NCI-H187 (cell line): ENCODE results near the gene POLD4.
"Not testable (repeated sequence)": the region's sequence is repeated elsewhere in the genome, so short reads cannot be mapped to it uniquely, and the experiment has no call there.

Experiments used
- DNase-seq, 2 experiments: peaks; one replicate each; lab custom pipeline; 2025; lab: John Stamatoyannopoulos, UW

Gene POLD4

GRCh38 chr11:67354075-67355022 lies 1.0 kb upstream of the POLD4 start:
- DNase-seq, result no peak

DNA sequence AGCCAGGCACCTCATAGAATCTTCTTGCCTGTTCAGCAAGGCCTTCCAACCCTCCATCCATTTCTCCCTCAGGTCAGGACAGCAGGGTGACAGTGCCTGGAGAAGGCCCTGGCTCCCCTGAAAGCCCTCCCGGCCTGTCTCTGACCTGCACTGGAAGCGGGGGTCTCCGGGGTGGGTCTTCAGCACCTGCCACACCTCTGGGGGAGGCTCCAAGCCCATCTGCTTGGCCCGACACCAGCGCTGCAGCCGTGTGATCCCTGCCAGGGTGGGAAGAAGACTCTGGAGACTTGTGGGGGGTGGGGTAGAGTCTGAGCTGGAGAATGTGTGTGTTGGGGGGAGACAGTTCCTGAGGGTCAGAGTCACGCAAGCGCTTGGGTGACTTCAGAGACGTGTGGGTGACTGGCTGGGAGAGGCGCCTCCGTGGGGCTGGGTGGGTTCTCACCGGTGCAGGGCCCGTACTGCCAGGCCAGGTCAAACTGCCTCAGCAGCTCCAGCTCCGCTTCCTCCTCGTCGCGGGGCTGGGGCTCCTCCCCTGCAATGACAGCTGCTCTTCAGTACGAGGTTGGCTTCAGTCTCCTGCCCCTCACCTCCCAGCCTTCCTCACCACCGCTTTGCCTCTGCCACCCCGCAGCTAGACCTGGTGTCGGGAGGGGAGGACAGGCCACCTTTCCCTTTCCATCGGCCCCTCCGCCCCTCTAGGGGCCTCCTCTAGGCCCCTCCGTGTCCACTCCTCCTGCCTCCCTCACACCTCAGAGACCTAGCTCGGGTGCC lies 615 bp downstream of the POLD4 start:
- DNase-seq, result no peak

DNA sequence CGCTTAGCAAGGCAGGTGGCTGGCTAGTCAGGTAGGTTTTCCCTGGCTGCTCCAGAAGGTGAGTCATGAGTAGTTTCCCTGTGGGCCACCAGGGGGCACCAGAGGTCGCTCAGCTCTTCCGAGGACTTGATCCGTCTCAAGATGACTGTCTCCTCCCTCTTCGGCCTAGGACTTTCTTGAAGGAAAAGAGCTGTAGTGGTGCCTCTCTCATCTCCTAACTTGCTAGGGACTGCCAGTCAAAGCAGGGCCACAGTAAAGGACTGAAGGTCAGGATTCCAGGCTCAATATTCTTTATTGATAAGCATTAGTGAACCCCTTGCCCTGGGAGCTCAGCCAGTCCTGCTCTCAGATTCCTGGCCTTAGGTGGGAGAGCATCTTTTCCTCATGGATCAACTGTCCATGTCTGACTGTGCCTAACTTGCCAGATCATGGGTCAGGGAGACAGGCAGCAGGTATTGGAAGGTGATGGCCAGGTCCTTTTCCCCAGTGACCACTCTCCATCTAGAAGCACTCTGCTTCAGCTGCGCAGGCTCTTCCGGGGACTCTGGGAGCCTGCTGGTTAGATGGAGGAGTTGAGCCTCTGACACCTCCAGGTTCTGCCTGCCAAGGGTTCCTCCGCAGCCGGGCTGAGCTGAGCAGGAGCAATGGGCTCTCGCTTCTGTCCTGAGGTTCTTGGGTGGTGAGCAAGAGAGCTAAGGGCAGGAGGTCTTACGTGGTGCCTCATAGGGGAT lies 1.9 kb downstream of the POLD4 start:
- DNase-seq, result peak in 1 of 2 experiments; percentile 13

DNA sequence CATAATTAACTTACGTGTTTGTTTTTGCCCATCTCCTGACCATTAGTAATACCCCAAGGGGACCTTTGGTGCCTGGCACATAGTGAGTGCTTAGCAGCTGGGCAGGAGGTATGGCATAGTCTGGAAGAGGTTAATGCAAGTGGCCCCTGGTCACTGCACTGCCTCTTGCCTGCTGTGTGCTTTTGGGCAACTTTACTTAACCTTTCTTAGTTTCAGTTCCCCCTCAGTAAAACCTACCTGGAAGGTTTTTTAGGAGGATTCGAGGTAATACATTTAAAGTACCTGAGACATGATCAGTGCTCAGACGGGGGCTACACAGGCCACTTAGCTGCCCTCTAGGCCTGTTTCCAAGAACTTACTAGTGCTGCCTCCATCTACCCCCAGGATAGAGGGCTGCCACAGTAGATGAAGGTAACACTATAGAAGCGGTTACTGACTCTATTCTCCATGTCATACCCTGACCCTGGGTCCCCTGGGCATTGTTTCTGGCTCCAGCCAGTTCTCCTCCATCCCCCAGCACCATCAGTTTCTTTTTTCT lies 3.3 kb downstream of the POLD4 start:
- no peak for DNase-seq

DNA sequence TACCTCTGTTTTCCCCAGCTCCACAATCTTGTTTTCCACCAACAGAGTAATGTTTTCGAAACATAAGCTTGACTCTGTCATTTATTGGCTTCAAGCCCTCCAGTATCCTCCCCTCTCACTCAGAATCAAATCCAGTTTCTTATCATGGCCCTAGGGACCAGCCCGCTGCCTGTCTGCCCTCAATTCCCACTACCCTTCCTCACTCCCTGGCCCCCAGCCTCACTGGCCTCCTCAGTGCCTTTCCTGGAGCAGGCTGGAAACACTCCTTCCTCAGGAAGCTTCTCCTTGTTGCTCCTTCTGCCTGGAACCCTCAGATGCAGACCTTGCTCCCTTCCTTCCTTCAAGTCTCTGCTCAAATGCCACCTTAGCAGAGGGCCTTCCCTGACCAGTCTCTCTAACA lies 3.9 kb downstream of the POLD4 start:
- DNase-seq, result no peak

DNA sequence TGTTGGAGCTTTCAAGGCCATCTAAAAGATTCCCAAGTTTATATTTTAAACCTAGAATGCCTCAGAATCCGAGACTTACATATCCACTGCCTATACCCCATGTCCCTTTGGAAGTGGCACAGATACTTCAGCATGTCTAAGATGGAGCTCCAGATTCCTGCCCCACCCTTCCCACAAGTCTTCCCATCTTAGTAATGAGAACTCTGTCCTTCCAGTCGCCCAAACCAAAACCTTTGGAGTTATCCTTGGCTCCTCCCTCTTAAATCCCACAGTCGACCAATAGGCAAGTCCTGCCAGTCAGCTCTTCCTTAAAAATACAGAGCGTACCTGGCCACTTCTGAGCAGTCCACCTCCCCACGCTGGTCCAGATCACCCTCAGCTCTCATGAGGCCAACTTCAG lies 4.3 kb downstream of the POLD4 start:
- DNase-seq, result no peak

GRCh38 chr11:67347964-67348749 lies 5.2 kb downstream of the POLD4 start:
- DNase-seq, result no peak

DNA sequence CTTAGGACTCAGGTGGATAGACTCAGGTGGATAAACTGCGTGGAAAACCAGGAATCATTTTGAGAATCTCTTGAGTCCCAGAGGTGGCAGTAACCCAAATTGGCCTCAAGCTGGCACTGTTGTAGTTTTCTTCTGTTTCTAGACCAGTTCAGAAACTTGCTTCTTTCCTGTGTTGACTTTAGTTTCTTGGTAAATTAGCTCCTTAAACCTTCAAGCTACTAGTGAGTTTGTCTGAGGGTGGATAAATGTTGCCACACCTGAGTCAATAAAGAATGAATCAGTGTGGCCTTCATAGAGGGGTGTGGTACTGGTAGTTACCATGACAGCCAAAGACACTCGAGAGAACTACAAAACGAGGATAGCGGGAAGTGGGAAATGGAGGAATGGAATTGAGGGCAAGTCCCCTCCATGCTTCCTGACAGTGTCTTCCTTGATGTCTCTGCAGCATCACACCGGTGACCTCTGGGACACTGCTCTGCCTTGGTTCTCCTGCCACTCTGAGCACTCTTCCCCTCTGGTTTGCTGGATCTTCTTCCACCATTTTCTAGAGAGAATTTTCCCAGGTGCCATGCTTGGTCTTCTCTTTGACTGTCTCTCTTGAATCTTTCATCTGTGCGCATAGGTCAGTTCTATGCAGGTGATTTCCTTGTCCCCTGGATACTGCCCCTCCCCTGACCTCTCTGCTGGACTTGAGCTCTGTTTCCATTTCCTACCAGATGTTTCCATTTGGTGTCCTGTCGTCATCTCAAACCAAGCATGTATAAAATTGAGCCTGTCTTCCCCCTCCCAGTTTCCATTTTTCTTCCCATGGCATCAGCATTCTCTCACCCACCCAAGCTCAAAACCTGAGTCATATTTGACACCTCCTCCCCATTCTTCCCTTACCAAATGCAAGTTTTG lies 7.2 kb downstream of the POLD4 start:
- no peak for DNase-seq

- no peak for DNase-seq
Observed at GRCh38 chr11:67345247-67345919, 8.0 kb downstream of the POLD4 start.

- no peak for DNase-seq
Observed at GRCh38 chr11:67344264-67344663, 9.1 kb downstream of the POLD4 start.

GRCh38 chr11:67337257-67337656 lies 16.1 kb downstream of the POLD4 start:
- no peak for DNase-seq

DNA sequence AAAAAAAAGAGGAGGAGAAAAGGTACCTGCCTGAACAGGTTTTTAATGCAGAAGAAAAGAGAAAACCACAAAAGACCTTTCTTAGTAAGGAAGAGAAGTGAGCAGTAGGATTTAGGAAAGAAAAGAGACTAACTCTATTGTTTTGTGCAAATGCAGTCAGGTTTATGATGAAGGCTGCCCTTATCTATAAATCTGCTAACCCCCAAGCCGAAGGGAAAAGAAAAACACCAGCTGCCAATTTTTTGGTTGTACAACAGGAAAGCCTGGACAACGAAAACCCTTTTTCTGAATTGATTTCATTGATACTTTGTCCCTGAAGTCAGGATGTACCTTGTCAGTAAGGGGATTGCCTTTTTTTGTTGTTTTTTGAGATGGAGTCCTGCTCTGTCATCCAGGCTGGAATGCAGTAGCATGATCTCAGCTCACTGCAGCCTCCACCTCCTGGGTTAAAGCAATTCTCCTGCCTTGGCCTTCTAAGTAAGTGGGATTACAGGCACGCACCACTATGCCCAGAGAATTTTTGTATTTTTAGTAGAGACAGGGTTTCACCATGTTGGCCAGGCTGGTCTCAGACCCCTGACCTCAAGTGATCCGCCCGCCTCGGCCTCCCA lies 21.2 kb downstream of the POLD4 start:
- DNase-seq, result no peak

- DNase-seq, result no peak
Observed at GRCh38 chr11:67323526-67323925, 29.8 kb downstream of the POLD4 start.

GRCh38 chr11:67322049-67322448 lies 31.3 kb downstream of the POLD4 start:
- DNase-seq, result no peak

- DNase-seq, result no peak
Observed at GRCh38 chr11:67321313-67321871, 32.0 kb downstream of the POLD4 start.

DNA sequence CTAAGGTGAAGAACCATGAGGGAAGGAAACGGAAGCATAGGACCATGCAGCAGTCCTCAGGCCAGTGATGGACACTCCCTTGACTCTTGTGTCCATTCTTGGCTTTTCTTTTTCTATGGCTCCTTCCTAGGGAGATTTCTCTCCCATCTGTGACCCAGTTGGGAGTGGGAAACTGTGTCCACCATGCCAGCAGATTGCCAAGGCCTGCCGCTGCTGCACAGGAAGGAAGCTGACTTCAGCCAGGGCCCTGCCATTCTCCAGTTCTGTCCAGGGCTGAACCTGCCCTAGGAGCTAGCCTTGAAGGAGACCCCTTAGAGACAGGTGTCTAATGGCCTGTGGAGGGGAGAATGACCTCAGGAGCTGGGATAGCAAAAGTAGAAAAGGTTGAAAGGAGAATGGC lies 32.7 kb downstream of the POLD4 start:
- DNase-seq, result no peak

- no peak for DNase-seq
Observed at GRCh38 chr11:67320011-67320410, 33.3 kb downstream of the POLD4 start.

GRCh38 chr11:67318876-67319275 lies 34.5 kb downstream of the POLD4 start:
- not testable (repeated sequence) for DNase-seq
